ENCODE measurements around the gene HNRNPA0. TPM values are rescaled to one million over a fixed set of nuclear protein-coding genes. Genes with fewer than 3 reads are reported as not detected.

HNRNPA0 gene
- polyA plus RNA-seq, 1 donor (not counting 4 experiments of a cell fraction or from before 2014, with no cell fraction given) = 11.4 TPM

- dilution Hi-C loops (cut with MboI; ENCODE audit: extremely low pct_ligation_motif_present, low sequenced_read_pairs) = no loop called here
- no peak for DNase-seq (ENCODE audit: low read depth, low spot score)
- FAIRE-seq = peak; percentile 56
Observed at GRCh38 chr5:137735555-137736284, 18.4 kb downstream of the HNRNPA0 start, which contains the start of gene KLHL3. Gene KLHL3, minus strand, starts transcription at chr5:137736089. Its CDS starts 443 bp downstream, at chr5:137735646.

GRCh38 chr5:137734962-137735554 lies 19.1 kb downstream of the HNRNPA0 start:
- no peaks in the 10 kb centered on the region for H3K36me3 ChIP-seq (ENCODE audit: control insufficient read depth in 2 of 2, extremely low read depth in 1 of 2, insufficient read depth in 2 of 2, low read length in 2 of 2)
- FAIRE-seq = no peak
- no peaks in the 10 kb centered on the region for H3K79me2 ChIP-seq (ENCODE audit: control insufficient read depth, insufficient read depth, low read length)
- H3K27ac ChIP-seq (ENCODE audit: control insufficient read depth, insufficient read depth, low read length) = peak overlapping the region; percentile 70
- peak overlapping the region; percentile 96 for H3K4me2 ChIP-seq (ENCODE audit: control insufficient read depth, extremely low read depth, insufficient read depth, low read depth, low read length)
- no peaks in the 10 kb centered on the region for H4K20me1 ChIP-seq (ENCODE audit: control insufficient read depth, extremely low read depth, insufficient read depth, low read length)
- H3K9me1 ChIP-seq (ENCODE audit: control insufficient read depth, extremely low read depth, insufficient read depth, low read length) = peaks cover 2% of the 10 kb centered on the region
- H3K9me3 ChIP-seq (ENCODE audit: control insufficient read depth, low read depth, low read length) = no peaks in the 10 kb centered on the region
- dilution Hi-C loops (cut with MboI; ENCODE audit: extremely low pct_ligation_motif_present, low sequenced_read_pairs) = no loop called here
- H3K4me1 ChIP-seq (ENCODE audit: control insufficient read depth, extremely low read depth, insufficient read depth, low read length) = peaks cover 21% of the 10 kb centered on the region
- H3K27me3 ChIP-seq (ENCODE audit: control insufficient read depth, extremely low read depth, insufficient read depth, low read length) = no peaks in the 10 kb centered on the region
- H3K4me3 ChIP-seq (ENCODE audit: control insufficient read depth in 2 of 3, extremely low read depth in 1 of 3, insufficient read depth in 2 of 3, low read depth in 1 of 3, low read length in 3 of 3) = peak overlapping the region; percentile 23 to 73 (median 67)
- peak overlapping the region; percentile 64 for H3K9ac ChIP-seq (ENCODE audit: control insufficient read depth, extremely low read depth, insufficient read depth, low read length)
- H2AFZ ChIP-seq (ENCODE audit: control insufficient read depth, low read length) = peak overlapping the region; percentile 95
- TF ChIP-seq EZH2 (IDR thresholded peaks at IDR 0.05; ENCODE audit: low read length) (no peak), CTCF (optimal IDR thresholded peaks at IDR 0.05 in 1 of 3, IDR thresholded peaks at IDR 0.05 in 1 of 3, conservative IDR thresholded peaks at IDR 0.05 in 1 of 3; ENCODE audit: extremely low read depth in 1 of 3, insufficient read depth in 2 of 3, low read length in 3 of 3) (no peak)
- DNase-seq (ENCODE audit: low read depth, low spot score) = no peak

More at GRCh38 chr5:137735555-137736284, 18.4 kb downstream of the HNRNPA0 start, which contains the start of gene KLHL3:
- Histone ChIP-seq H4K20me1 (ENCODE audit: control insufficient read depth, extremely low read depth, insufficient read depth, low read length) (no peaks in the 10 kb centered on the region), H3K4me3 (ENCODE audit: control insufficient read depth in 2 of 3, extremely low read depth in 1 of 3, insufficient read depth in 2 of 3, low read depth in 1 of 3, low read length in 3 of 3) (peak within 1 kb of the TSS; percentile 23 to 73 (median 67)), H2AFZ (ENCODE audit: control insufficient read depth, low read length) (peak within 1 kb of the TSS; percentile 95), H3K9ac (ENCODE audit: control insufficient read depth, extremely low read depth, insufficient read depth, low read length) (peak within 1 kb of the TSS; percentile 64), H3K4me1 (ENCODE audit: control insufficient read depth, extremely low read depth, insufficient read depth, low read length) (peaks cover 14% of the 10 kb centered on the region), H3K79me2 (ENCODE audit: control insufficient read depth, insufficient read depth, low read length) (no peaks in the 10 kb centered on the region), H3K27ac (ENCODE audit: control insufficient read depth, insufficient read depth, low read length) (peak within 1 kb of the TSS; percentile 70), H3K36me3 (ENCODE audit: control insufficient read depth in 2 of 2, extremely low read depth in 1 of 2, insufficient read depth in 2 of 2, low read length in 2 of 2) (no peaks in the 10 kb centered on the region), H3K9me1 (ENCODE audit: control insufficient read depth, extremely low read depth, insufficient read depth, low read length) (no peaks in the 10 kb centered on the region), H3K9me3 (ENCODE audit: control insufficient read depth, low read depth, low read length) (no peaks in the 10 kb centered on the region), H3K27me3 (ENCODE audit: control insufficient read depth, extremely low read depth, insufficient read depth, low read length) (no peaks in the 10 kb centered on the region), H3K4me2 (ENCODE audit: control insufficient read depth, extremely low read depth, insufficient read depth, low read depth, low read length) (peak within 1 kb of the TSS; percentile 96)
- TF ChIP-seq EZH2 (IDR thresholded peaks at IDR 0.05; ENCODE audit: low read length) (no peak), CTCF (optimal IDR thresholded peaks at IDR 0.05 in 1 of 3, IDR thresholded peaks at IDR 0.05 in 1 of 3, conservative IDR thresholded peaks at IDR 0.05 in 1 of 3; ENCODE audit: extremely low read depth in 1 of 3, insufficient read depth in 2 of 3, low read length in 3 of 3) (peak in 2 of 3 experiments; percentile 19 to 70)

Data from keratinocyte (primary cell).